ENCODE data around the gene NUDT17. TPM values are rescaled to one million over a fixed set of nuclear protein-coding genes. Genes with fewer than 3 reads are reported as not detected.

Gene NUDT17
- total RNA-seq, 1 donor from 2014 or later: 4.7 TPM

GRCh38 chr1:145863282-145864018, 18.0 kb downstream of the NUDT17 start:
- no peaks in the 10 kb centered on the region for H3K9me3 Mint-ChIP-seq
- peaks cover 41% of the 10 kb centered on the region for H3K27me3 Mint-ChIP-seq (ENCODE audit: low read depth)
- H3K36me3 Mint-ChIP-seq: no peaks in the 10 kb centered on the region
- H3K4me3 Mint-ChIP-seq: no peak overlapping the region
- no peak for TF ChIP-seq CTCF (IDR thresholded peaks at IDR 0.05; ENCODE audit: unreplicated experiment)
- DNase-seq (ENCODE audit: low spot score in 2 of 2, unreplicated experiment in 2 of 2): no peak
- H3K27ac Mint-ChIP-seq: no peak overlapping the region
- peaks cover 4% of the 10 kb centered on the region for H3K4me1 Mint-ChIP-seq

GRCh38 chr1:145868232-145868631, 22.8 kb downstream of the NUDT17 start:
- H3K27ac Mint-ChIP-seq: no peak overlapping the region
- no peak for DNase-seq (ENCODE audit: low spot score in 2 of 2, unreplicated experiment in 2 of 2)
- no peaks in the 10 kb centered on the region for H3K9me3 Mint-ChIP-seq
- H3K4me1 Mint-ChIP-seq: peaks cover 15% of the 10 kb centered on the region
- H3K27me3 Mint-ChIP-seq (ENCODE audit: low read depth): peaks cover 65% of the 10 kb centered on the region
- H3K36me3 Mint-ChIP-seq: no peaks in the 10 kb centered on the region
- TF ChIP-seq CTCF (IDR thresholded peaks at IDR 0.05; ENCODE audit: unreplicated experiment): no peak
- no peak overlapping the region for H3K4me3 Mint-ChIP-seq

GRCh38 chr1:145871994-145872924, 26.8 kb downstream of the NUDT17 start:
- DNase-seq (ENCODE audit: low spot score in 2 of 2, unreplicated experiment in 2 of 2): peak in 1 of 2 experiments; percentile 42
- peak overlapping the region; percentile 55 for H3K4me3 Mint-ChIP-seq
- no peaks in the 10 kb centered on the region for H3K9me3 Mint-ChIP-seq
- H3K4me1 Mint-ChIP-seq: peaks cover 15% of the 10 kb centered on the region
- H3K36me3 Mint-ChIP-seq: no peaks in the 10 kb centered on the region
- TF ChIP-seq CTCF (IDR thresholded peaks at IDR 0.05; ENCODE audit: unreplicated experiment): no peak
- H3K27me3 Mint-ChIP-seq (ENCODE audit: low read depth): peaks cover 58% of the 10 kb centered on the region
- H3K27ac Mint-ChIP-seq: peak overlapping the region; percentile 39

GRCh38 chr1:145874646-145875045, 29.2 kb downstream of the NUDT17 start:
- Mint-ChIP-seq H3K27ac (no peak overlapping the region), H3K4me1 (peaks cover 20% of the 10 kb centered on the region), H3K27me3 (ENCODE audit: low read depth) (peaks cover 45% of the 10 kb centered on the region), H3K4me3 (no peak overlapping the region), H3K9me3 (no peaks in the 10 kb centered on the region), H3K36me3 (no peaks in the 10 kb centered on the region)
- TF ChIP-seq CTCF (IDR thresholded peaks at IDR 0.05; ENCODE audit: unreplicated experiment): no peak
- DNase-seq (ENCODE audit: low spot score in 2 of 2, unreplicated experiment in 2 of 2): no peak

GRCh38 chr1:145877923-145878486, 32.6 kb downstream of the NUDT17 start:
- H3K9me3 Mint-ChIP-seq: no peaks in the 10 kb centered on the region
- H3K4me1 Mint-ChIP-seq: peaks cover 14% of the 10 kb centered on the region
- H3K27me3 Mint-ChIP-seq (ENCODE audit: low read depth): peaks cover 30% of the 10 kb centered on the region
- TF ChIP-seq CTCF (IDR thresholded peaks at IDR 0.05; ENCODE audit: unreplicated experiment): no peak
- no peak overlapping the region for H3K27ac Mint-ChIP-seq
- DNase-seq (ENCODE audit: low spot score in 2 of 2, unreplicated experiment in 2 of 2): no peak
- H3K4me3 Mint-ChIP-seq: no peak overlapping the region
- H3K36me3 Mint-ChIP-seq: no peaks in the 10 kb centered on the region
